A673 (cell line): Measurements from ENCODE around the gene AQP2.

Experiments used
- CTCF ChIP-seq: fragments of 300-800, 200-600 bp; sonication (generic); conservative IDR thresholded peaks from 2 replicates; pipeline ENCODE4 v1.5.1; 2017; ENCODE audit warnings: low read depth, mild to moderate bottlenecking, antibody characterized with exemption, low read length, moderate library complexity, mixed read lengths
- EZH2 ChIP-seq: fragments of 200-600 bp; sonication (generic); IDR thresholded peaks from 2 replicates; pipeline ENCODE4 v1.6.1; 2017; ENCODE audit warnings: borderline replicate concordance, low read depth, mild to moderate bottlenecking, mixed read lengths, antibody characterized with exemption, low read length; ENCODE audit not compliant: poor library complexity, severe bottlenecking

- TF ChIP-seq CTCF (no peak), EZH2 (no peak)
These were observed 19.8 kb upstream of the AQP2 start for GRCh38 chr12:49930515-49931288.
